ENCODE data around the gene PDE1A.

- no peak for TF ChIP-seq PBX3 (IDR thresholded peaks at IDR 0.05)
- no peak for TF ChIP-seq EHF (CRISPR knock-in tag; IDR thresholded peaks at IDR 0.05)
- TF ChIP-seq KDM1A (IDR thresholded peaks at IDR 0.05; ENCODE audit: low read depth), result no peak
- TF ChIP-seq EP300 (IDR thresholded peaks at IDR 0.05), result no peak
- TF ChIP-seq CTCF (IDR thresholded peaks at IDR 0.05), result no peak
These were observed 293.5 kb downstream of the PDE1A start for GRCh38 chr2:182133195-182133891.

Measured in A549 (cell line).